ENCODE results near the gene TBC1D9. TPM values are rescaled to one million over a fixed set of nuclear protein-coding genes. Genes with fewer than 3 reads are reported as not detected.

Gene TBC1D9
- total RNA-seq = 38.0 and 134 TPM in 2 replicates

DNA sequence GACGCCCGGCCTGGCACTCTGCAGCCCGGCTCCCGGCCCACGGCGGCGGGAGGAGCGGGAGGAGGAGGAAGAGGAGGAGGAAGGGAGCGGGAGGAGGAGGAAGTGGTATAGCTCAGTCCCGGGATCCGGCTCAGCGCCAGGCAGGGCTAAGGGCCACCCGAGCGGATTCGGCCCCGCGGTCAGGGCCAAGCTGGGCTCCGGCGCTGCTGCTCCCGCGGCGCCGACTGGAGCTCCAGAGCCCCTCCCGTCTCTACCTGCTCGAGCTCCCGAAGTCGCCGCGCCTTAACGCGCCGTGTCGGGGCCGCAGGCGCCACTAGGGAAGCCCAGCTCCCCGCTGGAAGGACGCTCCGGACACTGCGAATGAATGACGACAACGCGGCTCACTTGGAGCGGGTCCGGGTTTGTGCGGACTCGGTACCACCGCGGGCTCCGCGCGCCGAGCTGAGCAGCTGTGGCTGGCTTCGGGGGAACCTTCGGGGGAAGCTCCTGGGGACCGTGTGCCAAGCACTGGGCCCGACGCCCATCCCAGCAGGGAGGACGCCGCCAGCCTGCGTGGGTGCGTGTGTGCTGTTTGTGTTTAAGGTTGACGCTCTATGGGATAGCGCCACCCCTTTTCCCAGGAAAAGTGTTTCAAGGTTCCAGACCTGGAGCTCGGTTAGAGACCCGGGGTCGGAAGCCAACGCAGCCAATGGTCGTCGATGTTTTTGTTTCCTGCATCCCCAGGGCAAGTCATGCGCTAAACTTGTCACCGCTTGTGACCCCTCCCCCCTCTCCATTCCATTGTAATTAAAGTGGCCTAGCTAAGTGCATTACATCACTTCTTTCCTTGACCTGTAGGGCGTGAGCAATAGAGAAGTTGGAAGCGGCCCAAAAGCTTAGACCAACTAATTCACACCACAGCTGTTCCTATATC, at the start of gene TBC1D9:
Gene TBC1D9, minus strand, starts transcription at position 67 of the 913 bp plus-strand sequence. CDS start 340 bp downstream, outside the sequence.

Other genes starting within 250 kb of the TBC1D9 start
- 12.1 and 17.1 TPM in 2 replicates for gene ELMOD2, start 232.2 kb downstream of the TBC1D9 start, total RNA-seq
- not detected in 2 replicates for gene UCP1, start 187.4 kb downstream of the TBC1D9 start, total RNA-seq